ENCODE measurements around the gene RDX.

- no peak for TF ChIP-seq POLR2A (IDR thresholded peaks at IDR 0.05; ENCODE audit: low read depth, low read length)
- no peak for TF ChIP-seq IKZF1 (conservative IDR thresholded peaks at IDR 0.05)
- no peak for TF ChIP-seq BCL11A (IDR thresholded peaks at IDR 0.05; ENCODE audit: low read depth, low read length)
These were observed 43.2 kb upstream of the RDX start for GRCh38 chr11:110339456-110340250.
